ENCODE measurements around the gene LDHD. TPM values are rescaled to one million over a fixed set of nuclear protein-coding genes. Genes with fewer than 3 reads are reported as not detected.

The LDHD gene
- polyA plus RNA-seq, 3 donors, result 3.7 to 6.3 (median 5.4) TPM

DNA sequence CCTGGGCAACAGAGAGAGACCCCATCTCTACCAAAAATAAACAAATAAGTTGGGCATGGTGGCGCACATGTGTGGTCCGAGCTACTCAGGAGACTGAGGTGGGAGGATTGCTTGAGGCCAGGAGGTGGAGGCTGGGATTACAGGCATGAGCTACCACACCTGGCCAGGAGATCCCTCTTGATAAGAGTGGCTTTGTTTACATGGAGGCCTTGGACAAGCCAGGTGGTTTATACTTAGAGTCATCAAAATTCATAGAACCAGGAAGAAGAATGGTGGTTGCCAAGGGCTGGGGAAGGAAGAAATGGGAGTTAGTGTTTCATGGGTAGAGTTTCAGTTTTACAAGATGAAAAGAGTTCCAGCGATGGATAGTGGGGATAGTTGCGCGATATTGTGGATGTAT lies 22.9 kb upstream of the LDHD start:
- H2AFZ ChIP-seq (ENCODE audit: insufficient read depth, low read depth, low read length, poor library complexity, severe bottlenecking), result no peak overlapping the region
- H4K20me1 ChIP-seq (ENCODE audit: insufficient read depth, low read length), result no peaks in the 10 kb centered on the region
- H3K79me2 ChIP-seq (ENCODE audit: insufficient read depth, low read length), result no peaks in the 10 kb centered on the region
- peaks cover 2 to 21% (median 3%) of the 10 kb centered on the region in 3 donors for H3K27me3 Mint-ChIP-seq (ENCODE audit: low read depth in 3 of 3)
- H3K9me3 Mint-ChIP-seq, result peaks cover 0 to 12% (median 4%) of the 10 kb centered on the region in 7 donors
- WGBS (ENCODE audit: insufficient coverage), result 100% methylated on average over 2 of the region's 5 CpGs
- TF ChIP-seq, protein P1, sequence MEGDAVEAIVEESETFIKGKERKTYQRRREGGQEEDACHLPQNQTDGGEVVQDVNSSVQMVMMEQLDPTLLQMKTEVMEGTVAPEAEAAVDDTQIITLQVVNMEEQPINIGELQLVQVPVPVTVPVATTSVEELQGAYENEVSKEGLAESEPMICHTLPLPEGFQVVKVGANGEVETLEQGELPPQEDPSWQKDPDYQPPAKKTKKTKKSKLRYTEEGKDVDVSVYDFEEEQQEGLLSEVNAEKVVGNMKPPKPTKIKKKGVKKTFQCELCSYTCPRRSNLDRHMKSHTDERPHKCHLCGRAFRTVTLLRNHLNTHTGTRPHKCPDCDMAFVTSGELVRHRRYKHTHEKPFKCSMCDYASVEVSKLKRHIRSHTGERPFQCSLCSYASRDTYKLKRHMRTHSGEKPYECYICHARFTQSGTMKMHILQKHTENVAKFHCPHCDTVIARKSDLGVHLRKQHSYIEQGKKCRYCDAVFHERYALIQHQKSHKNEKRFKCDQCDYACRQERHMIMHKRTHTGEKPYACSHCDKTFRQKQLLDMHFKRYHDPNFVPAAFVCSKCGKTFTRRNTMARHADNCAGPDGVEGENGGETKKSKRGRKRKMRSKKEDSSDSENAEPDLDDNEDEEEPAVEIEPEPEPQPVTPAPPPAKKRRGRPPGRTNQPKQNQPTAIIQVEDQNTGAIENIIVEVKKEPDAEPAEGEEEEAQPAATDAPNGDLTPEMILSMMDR (IDR thresholded peaks at IDR 0.05), result no peak
- H3K4me2 ChIP-seq (replicated peaks; ENCODE audit: extremely low read depth, low read length, poor library complexity, severe bottlenecking), result no peak overlapping the region
- H3K4me3 Mint-ChIP-seq, result no peak overlapping the region
- DNase-seq, result no peak
- H3K4me1 ChIP-seq (ENCODE audit: control insufficient read depth in 1 of 2, insufficient read depth in 2 of 2, low read length in 2 of 2), result peaks cover 6 to 7% of the 10 kb centered on the region in 2 donors
- H3K27ac ChIP-seq (ENCODE audit: low read depth in 1 of 2, low read length in 2 of 2), result no peak overlapping the region
- H3K36me3 Mint-ChIP-seq, result no peaks in the 10 kb centered on the region
- H3K27ac Mint-ChIP-seq, result no peak overlapping the region
- peaks cover 0 to 2% of the 10 kb centered on the region in 2 donors for H3K27me3 ChIP-seq (ENCODE audit: control insufficient read depth in 2 of 2, insufficient read depth in 2 of 2, low read length in 2 of 2)
- H3K4me3 ChIP-seq (replicated peaks in 1 of 3; ENCODE audit: low read depth in 2 of 3, low read length in 3 of 3), result no peak overlapping the region
- peaks cover 13% of the 10 kb centered on the region for H3K4me1 Mint-ChIP-seq
- no peak overlapping the region for H3K9ac ChIP-seq (ENCODE audit: insufficient read depth, low read length, poor library complexity, severe bottlenecking)
- H3K36me3 ChIP-seq (replicated peaks in 1 of 2; ENCODE audit: control insufficient read depth in 1 of 2, insufficient read depth in 2 of 2, low read length in 2 of 2), result no peaks in the 10 kb centered on the region
- no peaks in the 10 kb centered on the region for H3K9me3 ChIP-seq (replicated peaks in 1 of 2; ENCODE audit: control insufficient read depth in 1 of 2, insufficient read depth in 1 of 2, low read length in 2 of 2)
- intact Hi-C loops (cut with micrococcal nuclease), result no loop called here

DNA sequence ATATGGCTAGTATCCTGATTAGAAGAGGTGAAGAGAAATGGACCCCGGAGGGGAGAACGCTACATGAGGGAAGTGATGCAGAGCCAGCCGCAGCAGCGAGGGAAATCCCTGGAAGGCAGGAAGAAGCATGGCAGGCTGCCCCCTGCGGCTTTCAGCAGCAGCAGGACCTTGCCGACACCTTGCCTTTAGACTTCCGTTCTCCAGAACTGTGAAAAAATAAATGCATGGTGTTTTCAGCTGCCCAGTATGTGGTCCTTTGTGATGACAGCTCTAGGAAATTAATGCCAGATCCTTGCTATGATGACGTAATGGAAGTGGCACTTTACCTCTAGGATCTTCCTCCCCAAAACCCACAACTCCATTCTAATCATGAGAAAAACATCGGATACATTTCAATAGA lies 22.1 kb upstream of the LDHD start:
- peaks cover 2 to 22% (median 3%) of the 10 kb centered on the region in 3 donors for H3K27me3 Mint-ChIP-seq (ENCODE audit: low read depth in 3 of 3)
- H3K9me3 ChIP-seq (replicated peaks in 1 of 2; ENCODE audit: control insufficient read depth in 1 of 2, insufficient read depth in 1 of 2, low read length in 2 of 2), result no peaks in the 10 kb centered on the region
- H3K36me3 Mint-ChIP-seq, result no peaks in the 10 kb centered on the region
- H3K27ac ChIP-seq (ENCODE audit: low read depth in 1 of 2, low read length in 2 of 2), result no peak overlapping the region
- no peaks in the 10 kb centered on the region for H3K36me3 ChIP-seq (replicated peaks in 1 of 2; ENCODE audit: control insufficient read depth in 1 of 2, insufficient read depth in 2 of 2, low read length in 2 of 2)
- H3K9ac ChIP-seq (ENCODE audit: insufficient read depth, low read length, poor library complexity, severe bottlenecking), result no peak overlapping the region
- peak overlapping the region in 1 of 2 donors; percentile 24 for H3K4me3 Mint-ChIP-seq
- intact Hi-C loops (cut with micrococcal nuclease), result no loop called here
- H3K9me3 Mint-ChIP-seq, result peaks cover 0 to 12% (median 4%) of the 10 kb centered on the region in 7 donors
- WGBS (ENCODE audit: insufficient coverage), result 43% methylated on average over 7 of the region's 9 CpGs
- H4K20me1 ChIP-seq (ENCODE audit: insufficient read depth, low read length), result no peaks in the 10 kb centered on the region
- H3K79me2 ChIP-seq (ENCODE audit: insufficient read depth, low read length), result no peaks in the 10 kb centered on the region
- H3K4me2 ChIP-seq (replicated peaks; ENCODE audit: extremely low read depth, low read length, poor library complexity, severe bottlenecking), result no peak overlapping the region
- no peak overlapping the region for H3K4me3 ChIP-seq (replicated peaks in 1 of 3; ENCODE audit: low read depth in 2 of 3, low read length in 3 of 3)
- DNase-seq, result no peak
- H3K4me1 ChIP-seq (ENCODE audit: control insufficient read depth in 1 of 2, insufficient read depth in 2 of 2, low read length in 2 of 2), result peaks cover 6 to 7% of the 10 kb centered on the region in 2 donors
- H3K4me1 Mint-ChIP-seq, result peaks cover 13% of the 10 kb centered on the region
- no peak overlapping the region for H3K27ac Mint-ChIP-seq
- TF ChIP-seq, protein P1 (IDR thresholded peaks at IDR 0.05), result no peak
- peaks cover 0 to 2% of the 10 kb centered on the region in 2 donors for H3K27me3 ChIP-seq (ENCODE audit: control insufficient read depth in 2 of 2, insufficient read depth in 2 of 2, low read length in 2 of 2)
- peak overlapping the region; percentile 52 for H2AFZ ChIP-seq (ENCODE audit: insufficient read depth, low read depth, low read length, poor library complexity, severe bottlenecking)
